PC-9 (cell line): ENCODE data around the gene XIRP2. TPM values are rescaled to one million over a fixed set of nuclear protein-coding genes. Genes with fewer than 3 reads are reported as not detected.

Experiments used
- BruUV-seq: library from RNA; stranded (reverse); fragments of 400-500 nt; replicated peaks from 2 replicates; lab custom pipeline; 2021; lab: Mats Ljungman, UMichigan
- CTCF ChIA-PET: fragments of 300-600 bp; sonication (Branson Sonifier 250); formaldehyde crosslinking; loops from one replicate; lab custom pipeline; 2022; ENCODE audit warnings: antibody characterized with exemption; lab: Charles Lee
- POLR2A ChIA-PET: fragments of 300-600 bp; sonication (Branson Sonifier 250); formaldehyde crosslinking; loops from one replicate; lab custom pipeline; 2022; ENCODE audit warnings: antibody characterized with exemption; ENCODE audit not compliant: unreplicated experiment; lab: Charles Lee
- DNase-seq, 2 experiments: peaks; one replicate each; pipeline versions ENCODE4 v3.0.0 to v3.0.0-alpha.2; 2015 to 2022; ENCODE audit warnings: mixed read lengths in 1 of 2
- H2AFZ ChIP-seq: fragments of 200-600 bp; sonication (generic); 2 replicates; pipeline ENCODE4 v1.8.1; 2017; ENCODE audit warnings: antibody characterized with exemption
- H3F3A ChIP-seq: fragments of 200-600 bp; sonication (generic); 2 replicates; pipeline ENCODE4 v1.8.1; 2017; ENCODE audit warnings: antibody characterized with exemption, mild to moderate bottlenecking, low read depth; ENCODE audit not compliant: insufficient read depth
- H3K27ac ChIP-seq: fragments of 200-600 bp; sonication (generic); 2 replicates; pipeline ENCODE4 v1.6.1; 2016; ENCODE audit warnings: mixed run types
- H3K27me3 ChIP-seq: fragments of 200-600 bp; sonication (generic); 2 replicates; pipeline ENCODE4 v1.6.1; 2016; ENCODE audit warnings: low read depth, mixed run types; ENCODE audit not compliant: insufficient read depth
- H3K36me3 ChIP-seq: fragments of 200-600 bp; sonication (generic); 2 replicates; pipeline ENCODE4 v1.6.1; 2016; ENCODE audit warnings: low read depth, mixed run types
- H3K4me1 ChIP-seq: fragments of 200-600 bp; sonication (generic); replicated peaks from 2 replicates; pipeline ENCODE4 v1.6.1; 2016; ENCODE audit warnings: mixed run types; ENCODE audit not compliant: insufficient read depth
- H3K4me2 ChIP-seq: fragments of 200-600 bp; sonication (generic); 2 replicates; pipeline ENCODE4 v1.6.1; 2017; ENCODE audit warnings: mixed run types
- H3K4me3 ChIP-seq: fragments of 200-600 bp; sonication (generic); 2 replicates; pipeline ENCODE4 v1.6.1; 2016; ENCODE audit warnings: mixed run types
- H3K79me2 ChIP-seq: fragments of 200-600 bp; sonication (generic); 2 replicates; pipeline ENCODE4 v1.6.1; 2017; ENCODE audit warnings: low read depth, mixed run types
- H3K9me2 ChIP-seq: fragments of 200-600 bp; sonication (generic); 2 replicates; pipeline ENCODE4 v1.8.1; 2017; ENCODE audit warnings: mild to moderate bottlenecking; ENCODE audit not compliant: insufficient read depth
- H3K9me3 ChIP-seq: fragments of 200-600 bp; sonication (generic); 2 replicates; pipeline ENCODE4 v1.8.1; 2016; ENCODE audit warnings: low read depth; ENCODE audit not compliant: insufficient read depth
- H4K20me1 ChIP-seq: fragments of 200-600 bp; sonication (generic); 2 replicates; pipeline ENCODE4 v1.8.1; 2017; ENCODE audit not compliant: insufficient read depth
- CTCF ChIP-seq: fragments of 200-600 bp; sonication (generic); conservative IDR thresholded peaks from 2 replicates; pipeline ENCODE4 v1.6.1; 2017; ENCODE audit warnings: mixed run types, antibody characterized with exemption, mild to moderate bottlenecking, moderate library complexity
- EZH2 ChIP-seq: fragments of 200-600 bp; sonication (generic); IDR thresholded peaks from 2 replicates; pipeline ENCODE4 v1.8.0; 2017; ENCODE audit warnings: antibody characterized with exemption, low read depth
- intact Hi-C: fragments of 100-400 bp; cut with micrococcal nuclease; formaldehyde crosslinking; loops from one replicate; pipeline ENCODE4 v1.10.0; 2022; ENCODE audit not compliant: unreplicated experiment
- total RNA-seq: library from RNA; stranded (reverse); gene quantifications from 2 replicates; pipeline ENCODE4 v1.2.3, GENCODE V29; 2021

XIRP2 gene
- total RNA-seq, 1 experiment from 2014 or later = not detected

- no peaks in the 10 kb centered on the region for H3K79me2 ChIP-seq
- no TSS peak for BruUV-seq
- ChIA-PET POLR2A (no interaction called here), CTCF (no interaction called here)
- DNase-seq = no peak
- H3K4me3 ChIP-seq = no peak overlapping the region
- H4K20me1 ChIP-seq = no peaks in the 10 kb centered on the region
- no peaks in the 10 kb centered on the region for H3K36me3 ChIP-seq
- no peak overlapping the region for H3K4me2 ChIP-seq
- intact Hi-C loops = no loop called here
- no peaks in the 10 kb centered on the region for H3K9me2 ChIP-seq
- no peak for TF ChIP-seq EZH2
- TF ChIP-seq CTCF = no peak
- no peak overlapping the region for H3K27ac ChIP-seq
- no peaks in the 10 kb centered on the region for H3K9me3 ChIP-seq
- no peak overlapping the region for H2AFZ ChIP-seq
- no peaks in the 10 kb centered on the region for H3K4me1 ChIP-seq
- no peaks in the 10 kb centered on the region for H3K27me3 ChIP-seq
- H3F3A ChIP-seq = no peaks in the 10 kb centered on the region
These were observed 17.9 kb upstream of the XIRP2 start for GRCh38 chr2:166870346-166870745.

- intact Hi-C loops = no loop called here
- no peaks in the 10 kb centered on the region for H4K20me1 ChIP-seq
- H3K27me3 ChIP-seq = no peaks in the 10 kb centered on the region
- H3K79me2 ChIP-seq = no peaks in the 10 kb centered on the region
- H3K36me3 ChIP-seq = no peaks in the 10 kb centered on the region
- TF ChIP-seq CTCF (no peak), EZH2 (no peak)
- no peak for DNase-seq
- H3K4me1 ChIP-seq = no peaks in the 10 kb centered on the region
- no peak overlapping the region for H3K27ac ChIP-seq
- H3F3A ChIP-seq = no peaks in the 10 kb centered on the region
- no TSS peak for BruUV-seq
- no peak overlapping the region for H3K4me2 ChIP-seq
- H3K9me3 ChIP-seq = no peaks in the 10 kb centered on the region
- H2AFZ ChIP-seq = no peak overlapping the region
- POLR2A ChIA-PET = no interaction called here
- no peak overlapping the region for H3K4me3 ChIP-seq
- CTCF ChIA-PET = no interaction called here
- no peaks in the 10 kb centered on the region for H3K9me2 ChIP-seq
These were observed 7.1 kb upstream of the XIRP2 start for GRCh38 chr2:166881177-166881576.

GRCh38 chr2:166882851-166883250, 5.4 kb upstream of the XIRP2 start:
- no TSS peak for BruUV-seq
- POLR2A ChIA-PET = no interaction called here

More at GRCh38 chr2:166882851-166883250, 5.4 kb upstream of the XIRP2 start:
- Histone ChIP-seq H3K36me3 (no peaks in the 10 kb centered on the region), H2AFZ (no peak overlapping the region), H3K27ac (no peak overlapping the region), H4K20me1 (no peaks in the 10 kb centered on the region), H3K4me1 (no peaks in the 10 kb centered on the region), H3K27me3 (no peaks in the 10 kb centered on the region), H3K79me2 (no peaks in the 10 kb centered on the region), H3K4me3 (no peak overlapping the region), H3K4me2 (no peak overlapping the region), H3F3A (no peaks in the 10 kb centered on the region), H3K9me2 (no peaks in the 10 kb centered on the region), H3K9me3 (no peaks in the 10 kb centered on the region)
- CTCF ChIA-PET = no interaction called here
- no peak for DNase-seq
- intact Hi-C loops = no loop called here
- no peak for TF ChIP-seq CTCF
- TF ChIP-seq EZH2 = no peak
